WI38 (cell line): Measurements from ENCODE around the gene MYOM1.
"Not testable (repeated sequence)": the region's sequence is repeated elsewhere in the genome, so short reads cannot be mapped to it uniquely, and the experiment has no call there.

ENCODE experiments used
- H3K4me3 ChIP-seq: 2 replicates; pipeline ENCODE4 v1.5.1; 2011; ENCODE audit warnings: low read depth, mild to moderate bottlenecking, control low read depth, low read length
- TF ChIP-seq, protein P1 (sequence below): IDR thresholded peaks from 2 replicates; pipeline ENCODE4 v1.5.1; 2012; ENCODE audit warnings: low read depth, mild to moderate bottlenecking, control low read depth, low read length

Gene MYOM1

DNA sequence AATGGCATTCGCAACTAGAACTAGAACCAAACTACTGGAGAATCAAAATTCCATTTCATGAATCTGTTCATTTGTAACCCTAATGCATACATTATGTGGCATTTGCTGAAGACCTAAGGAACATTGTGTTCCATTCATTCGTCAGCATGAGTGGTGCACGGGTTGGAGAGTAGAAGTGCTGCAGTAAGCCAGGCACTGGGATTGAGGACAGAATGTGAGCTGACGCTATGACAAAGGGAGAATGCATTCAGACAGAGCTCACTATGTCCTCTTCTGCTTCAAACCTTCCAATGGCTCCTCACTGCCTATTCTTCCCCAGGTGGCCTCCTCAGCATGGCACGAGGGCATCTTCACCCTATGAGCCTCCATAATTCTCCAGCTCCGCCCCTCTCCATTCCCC is 6.3 kb upstream of the MYOM1 start:
- TF ChIP-seq, protein P1, sequence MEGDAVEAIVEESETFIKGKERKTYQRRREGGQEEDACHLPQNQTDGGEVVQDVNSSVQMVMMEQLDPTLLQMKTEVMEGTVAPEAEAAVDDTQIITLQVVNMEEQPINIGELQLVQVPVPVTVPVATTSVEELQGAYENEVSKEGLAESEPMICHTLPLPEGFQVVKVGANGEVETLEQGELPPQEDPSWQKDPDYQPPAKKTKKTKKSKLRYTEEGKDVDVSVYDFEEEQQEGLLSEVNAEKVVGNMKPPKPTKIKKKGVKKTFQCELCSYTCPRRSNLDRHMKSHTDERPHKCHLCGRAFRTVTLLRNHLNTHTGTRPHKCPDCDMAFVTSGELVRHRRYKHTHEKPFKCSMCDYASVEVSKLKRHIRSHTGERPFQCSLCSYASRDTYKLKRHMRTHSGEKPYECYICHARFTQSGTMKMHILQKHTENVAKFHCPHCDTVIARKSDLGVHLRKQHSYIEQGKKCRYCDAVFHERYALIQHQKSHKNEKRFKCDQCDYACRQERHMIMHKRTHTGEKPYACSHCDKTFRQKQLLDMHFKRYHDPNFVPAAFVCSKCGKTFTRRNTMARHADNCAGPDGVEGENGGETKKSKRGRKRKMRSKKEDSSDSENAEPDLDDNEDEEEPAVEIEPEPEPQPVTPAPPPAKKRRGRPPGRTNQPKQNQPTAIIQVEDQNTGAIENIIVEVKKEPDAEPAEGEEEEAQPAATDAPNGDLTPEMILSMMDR, result no peak
- H3K4me3 ChIP-seq, result no peak overlapping the region

DNA sequence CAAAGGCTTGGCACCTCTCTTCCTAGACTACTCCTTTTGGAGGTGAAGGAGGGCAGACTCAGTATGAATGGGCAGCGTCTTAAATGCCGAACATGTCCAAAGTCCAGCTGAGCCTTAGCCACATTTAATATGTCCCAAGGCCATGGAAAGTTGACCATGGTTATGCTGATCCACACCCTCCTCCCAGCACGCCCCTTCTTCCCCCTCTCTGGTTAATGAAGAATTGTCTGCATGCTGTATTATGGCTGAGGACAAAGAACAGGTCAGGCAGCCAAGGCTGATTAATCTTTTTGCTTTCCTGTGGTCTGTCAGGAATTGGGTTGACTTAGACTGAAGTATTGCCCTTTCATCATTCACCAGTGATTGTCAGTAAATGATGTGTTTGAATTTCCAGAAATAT is 5.8 kb upstream of the MYOM1 start:
- TF ChIP-seq, protein P1, result no peak
- no peak overlapping the region for H3K4me3 ChIP-seq

DNA sequence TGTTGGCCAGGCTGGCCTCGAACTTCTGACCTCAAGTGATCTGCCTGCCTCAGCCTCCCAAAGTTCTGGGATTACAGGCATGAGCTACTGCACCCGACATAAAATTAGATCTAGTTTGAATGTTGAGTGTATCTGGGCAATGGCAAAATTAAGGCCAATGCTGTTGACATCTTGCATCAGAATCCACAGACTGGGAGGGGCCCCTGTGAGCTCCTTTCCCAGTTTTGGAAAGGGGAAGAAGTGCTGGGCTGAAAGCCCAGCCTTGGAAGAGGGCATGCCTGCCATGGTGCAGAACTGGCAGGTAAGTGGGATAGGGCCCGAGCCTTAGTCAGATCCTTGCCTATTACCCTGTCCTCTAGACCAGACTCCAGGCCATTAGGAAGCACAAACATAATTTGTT is 4.5 kb upstream of the MYOM1 start:
- TF ChIP-seq, protein P1, result no peak
- H3K4me3 ChIP-seq, result no peak overlapping the region

DNA sequence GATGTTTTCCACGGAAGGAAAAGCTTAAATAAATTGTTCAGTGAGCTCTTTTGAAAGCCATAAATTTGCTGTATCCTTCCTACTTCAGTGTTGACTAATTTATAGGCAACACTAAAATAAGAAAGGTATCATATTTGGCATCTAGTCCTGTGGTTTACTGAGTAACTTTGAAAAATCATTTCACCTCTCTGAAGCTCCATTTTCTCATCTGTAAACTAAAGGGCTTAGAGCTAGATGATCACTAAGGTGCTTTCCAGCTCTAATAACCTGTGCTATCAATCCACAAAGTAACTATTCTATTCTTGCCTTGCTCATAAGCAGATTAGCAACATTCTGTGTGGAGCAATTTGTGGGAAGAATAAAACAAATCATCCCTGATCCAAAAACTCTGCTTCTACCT is 3.6 kb upstream of the MYOM1 start:
- TF ChIP-seq, protein P1, result no peak

DNA sequence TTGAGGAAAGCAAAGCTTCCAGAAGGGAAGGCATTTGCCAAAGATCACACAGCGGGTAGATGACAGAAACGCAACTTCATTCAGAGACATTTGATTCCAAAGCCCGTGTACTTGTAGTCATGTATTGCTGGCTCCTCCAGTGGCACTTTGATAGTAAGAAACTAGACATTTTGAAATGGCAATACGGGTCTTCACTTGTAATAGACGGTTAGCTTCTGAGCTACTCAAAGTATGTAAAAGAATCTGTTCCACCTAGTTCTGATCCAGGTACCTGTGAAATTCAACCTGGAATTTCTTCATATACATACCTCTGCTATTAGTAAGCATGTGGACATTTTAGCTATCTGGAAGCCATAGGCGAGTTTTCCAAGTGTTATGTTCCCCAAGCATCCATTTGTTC is 1.7 kb upstream of the MYOM1 start:
- H3K4me3 ChIP-seq, result no peak overlapping the region
- TF ChIP-seq, protein P1, result no peak

More for the DNA sequence above, 3.6 kb upstream of the MYOM1 start:
- no peak overlapping the region for H3K4me3 ChIP-seq

DNA sequence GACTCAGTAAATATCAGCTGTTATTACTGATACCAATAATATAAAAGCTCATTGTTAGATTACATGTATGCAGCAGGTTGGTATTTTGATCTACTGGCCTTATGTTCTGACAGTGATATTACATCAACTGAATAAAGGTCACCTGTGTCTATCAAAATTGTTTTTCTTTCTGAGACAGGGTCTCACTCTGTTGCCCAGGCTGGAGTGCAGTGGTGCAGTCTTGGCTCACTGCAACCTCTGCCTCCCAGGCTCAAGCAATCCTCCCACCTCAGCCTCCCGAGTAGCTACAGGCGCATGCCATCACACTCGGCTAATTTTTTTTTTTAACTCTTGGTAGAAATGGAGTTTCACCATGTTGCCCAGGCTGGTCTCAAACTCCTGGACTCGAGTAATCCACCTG is 1.1 kb upstream of the MYOM1 start:
- H3K4me3 ChIP-seq, result not testable (repeated sequence)

DNA sequence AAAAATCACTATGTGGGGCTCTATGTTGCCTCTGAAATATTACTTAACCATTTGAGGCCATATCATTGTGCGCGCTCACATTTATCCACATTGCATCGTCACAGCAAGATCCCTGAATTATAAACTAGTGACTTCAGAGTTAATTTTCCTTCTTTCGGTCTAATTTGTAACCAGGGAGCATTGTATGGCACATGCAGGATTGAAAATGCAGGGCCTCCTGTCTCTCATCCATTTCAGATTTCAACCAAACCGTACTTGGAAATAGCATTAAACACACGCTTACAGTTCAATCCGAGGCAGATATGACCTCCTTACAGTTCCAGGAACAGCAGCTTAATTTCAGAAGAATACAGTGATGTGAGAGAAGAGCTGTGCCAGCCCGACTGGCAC is 532 bp downstream of the MYOM1 start:
- H3K4me3 ChIP-seq, result no peak overlapping the region
- TF ChIP-seq, protein P1, result no peak

DNA sequence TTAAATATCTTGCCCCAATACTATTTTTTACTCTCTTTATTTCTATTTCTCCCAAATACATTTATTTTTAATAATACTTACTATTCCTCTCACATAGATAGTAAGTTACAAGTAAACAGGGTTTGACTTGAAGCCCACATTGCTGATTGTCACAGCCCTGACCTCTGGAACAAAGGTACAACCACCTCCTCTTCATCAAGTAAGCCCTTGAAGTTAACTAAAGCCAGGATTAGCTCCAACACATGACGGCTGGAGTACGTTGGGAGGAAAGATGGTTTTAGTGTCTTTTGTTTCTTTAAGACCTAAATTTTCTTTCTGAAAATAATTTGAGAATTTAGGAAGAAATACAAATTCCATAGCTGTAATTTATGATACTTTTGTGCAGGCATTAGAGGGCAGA is 949 bp downstream of the MYOM1 start:
- no peak overlapping the region for H3K4me3 ChIP-seq
- TF ChIP-seq, protein P1, result no peak
